Activated CD4-positive, alpha-beta T cell treated with anti-CD3 and anti-CD28 coated beads for 4 hours (primary cell): ENCODE data around the gene TSC1.
"Not testable (repeated sequence)": the region's sequence is repeated elsewhere in the genome, so short reads cannot be mapped to it uniquely, and the experiment has no call there.

ENCODE experiments used
- DNase-seq, 2 donors: peaks; one replicate each; pipeline ENCODE4 v3.0.0-alpha.2; 2020

The TSC1 gene

GRCh38 chr9:132944294-132945185 is at the start of gene TSC1:
Gene TSC1, minus strand, starts transcription at chr9:132944616. Its CDS starts 15,744 bp downstream, at chr9:132928872.
- peak; percentile 97 to 98 for DNase-seq

- DNase-seq = no peak
Observed at GRCh38 chr9:132993511-132993939, 49.1 kb upstream of the TSC1 start.

- DNase-seq = no peak
Observed at GRCh38 chr9:132991351-132992300, 47.2 kb upstream of the TSC1 start.

- no peak for DNase-seq
Observed at GRCh38 chr9:132990781-132991180, 46.4 kb upstream of the TSC1 start.

- DNase-seq = not testable (repeated sequence)
Observed at GRCh38 chr9:132989998-132990557, 45.7 kb upstream of the TSC1 start.

GRCh38 chr9:132989414-132989996 is 45.1 kb upstream of the TSC1 start:
- no peak for DNase-seq

GRCh38 chr9:132989014-132989310 is 44.5 kb upstream of the TSC1 start:
- DNase-seq = no peak

- DNase-seq = no peak
Observed at GRCh38 chr9:132988244-132989013, 44.0 kb upstream of the TSC1 start.

GRCh38 chr9:132986640-132987620 is 42.5 kb upstream of the TSC1 start:
- DNase-seq = no peak

- DNase-seq = no peak
Observed at GRCh38 chr9:132986114-132986513, 41.7 kb upstream of the TSC1 start.

GRCh38 chr9:132985489-132985888 is 41.1 kb upstream of the TSC1 start:
- no peak for DNase-seq

GRCh38 chr9:132985071-132985350 is 40.6 kb upstream of the TSC1 start:
- DNase-seq = no peak

GRCh38 chr9:132984202-132985070 is 40.0 kb upstream of the TSC1 start:
- DNase-seq = no peak

- DNase-seq = no peak
Observed at GRCh38 chr9:132983491-132984201, 39.2 kb upstream of the TSC1 start.

GRCh38 chr9:132982458-132982857 is 38.0 kb upstream of the TSC1 start:
- no peak for DNase-seq

- no peak for DNase-seq
Observed at GRCh38 chr9:132980157-132980556, 35.7 kb upstream of the TSC1 start.

GRCh38 chr9:132978451-132979131 is 34.2 kb upstream of the TSC1 start, which contains the start of gene GFI1B:
Gene GFI1B, plus strand, starts transcription at chr9:132978694. Its CDS starts 7,985 bp downstream, at chr9:132986679.
- DNase-seq = no peak

GRCh38 chr9:132978112-132978450 is 33.7 kb upstream of the TSC1 start:
- DNase-seq = no peak

- no peak for DNase-seq
Observed at GRCh38 chr9:132976571-132976970, 32.2 kb upstream of the TSC1 start.
